HepG2 (cell line): ENCODE data around the gene CELF2. TPM values are rescaled to one million over a fixed set of nuclear protein-coding genes. Genes with fewer than 3 reads are reported as not detected.

Experiments
- AGO1 ChIP-seq: fragments of 200-400 bp; formaldehyde crosslinking; IDR thresholded peaks from 2 replicates; pipeline ENCODE4 v1.6.1; 2017; ENCODE audit warnings: mild to moderate bottlenecking, low read depth, low read length, moderate library complexity; ENCODE audit not compliant: poor library complexity, severe bottlenecking
- ARID5B ChIP-seq: IDR thresholded peaks from 2 replicates; pipeline ENCODE4 v1.4.0; 2020; ENCODE audit warnings: mild to moderate bottlenecking, missing genetic modification reagents
- ATF2 ChIP-seq: sonication (generic); formaldehyde crosslinking; IDR thresholded peaks from 2 replicates; pipeline ENCODE4 v1.4.0; 2020; ENCODE audit warnings: missing genetic modification reagents
- CTCF ChIP-seq: sonication (generic); formaldehyde crosslinking; IDR thresholded peaks from 2 replicates; pipeline ENCODE4 v1.5.0; 2020; ENCODE audit warnings: mild to moderate bottlenecking, missing genetic modification reagents, moderate library complexity
- FOSL2 ChIP-seq: sonication (generic); formaldehyde crosslinking; IDR thresholded peaks from 2 replicates; pipeline ENCODE4 v1.4.0; 2020; ENCODE audit warnings: missing genetic modification reagents
- MYNN ChIP-seq: sonication (generic); formaldehyde crosslinking; IDR thresholded peaks from 2 replicates; pipeline ENCODE4 v1.4.0; 2020; ENCODE audit warnings: mild to moderate bottlenecking, low read depth, missing genetic modification reagents
- NFIC ChIP-seq: IDR thresholded peaks from 2 replicates; pipeline ENCODE4 v1.6.1; 2012; ENCODE audit warnings: mild to moderate bottlenecking, low read length, inconsistent platforms
- NFYB ChIP-seq: sonication (generic); formaldehyde crosslinking; IDR thresholded peaks from 2 replicates; pipeline ENCODE4 v1.4.0; 2020; ENCODE audit warnings: missing genetic modification reagents
- PRDM10 ChIP-seq: sonication (generic); formaldehyde crosslinking; IDR thresholded peaks from 2 replicates; pipeline ENCODE4 v1.4.0; 2020; ENCODE audit warnings: low read depth, missing genetic modification reagents
- WIZ ChIP-seq: sonication (generic); formaldehyde crosslinking; IDR thresholded peaks from 2 replicates; pipeline ENCODE4 v1.5.1; 2020; ENCODE audit warnings: mild to moderate bottlenecking, missing genetic modification reagents
- ZFP91 ChIP-seq: sonication (generic); formaldehyde crosslinking; IDR thresholded peaks from 2 replicates; pipeline ENCODE4 v1.9.0; 2022; ENCODE audit warnings: missing genetic modification reagents, mild to moderate bottlenecking, borderline replicate concordance
- ZMYM4 ChIP-seq: sonication (generic); formaldehyde crosslinking; IDR thresholded peaks from 2 replicates; pipeline ENCODE4 v1.8.1; 2023; ENCODE audit warnings: mild to moderate bottlenecking, missing genetic modification reagents
- ZNF205 ChIP-seq: IDR thresholded peaks from 2 replicates; pipeline ENCODE4 v1.6.1; 2018; ENCODE audit warnings: missing biosample characterization, missing genetic modification reagents
- ZNF317 ChIP-seq: sonication (generic); formaldehyde crosslinking; IDR thresholded peaks from 2 replicates; pipeline ENCODE4 v1.5.0; 2020; ENCODE audit warnings: mild to moderate bottlenecking, missing genetic modification reagents
- ZNF605 ChIP-seq: sonication (generic); formaldehyde crosslinking; IDR thresholded peaks from 2 replicates; pipeline ENCODE4 v1.8.0; 2022; ENCODE audit warnings: mild to moderate bottlenecking, missing genetic modification reagents
- ZNF746 ChIP-seq: sonication (generic); formaldehyde crosslinking; IDR thresholded peaks from 2 replicates; pipeline ENCODE4 v1.8.0; 2022; ENCODE audit warnings: mild to moderate bottlenecking, missing genetic modification reagents
- polyA plus RNA-seq, 8 experiments: library from polyadenylated mRNA; depleted of rRNA in 3 of 8; stranded (reverse) in 7 of 8; unstranded in 1 of 8; fragments of >200 nt; fragmentation: Illumina TruSeq in 4 of 8; extraction: Trizol in 4 of 8; gene quantifications; 2 replicates each; pipeline versions ENCODE4 v1.2.1 to v1.2.3, GENCODE V29; 2011 to 2016; ENCODE audit warnings: low read depth in 4 of 8, missing spikeins in 1 of 8, mixed read lengths in 1 of 8; ENCODE audit not compliant: insufficient read depth in 1 of 8
- total RNA-seq, 5 experiments: library from RNA; depleted of rRNA; stranded (reverse); fragments of >200 nt; fragmentation: Illumina TruSeq; extraction: Trizol; gene quantifications; 2 replicates each; pipeline ENCODE4 v1.2.3, GENCODE V29; 2016; ENCODE audit warnings: low read depth in 1 of 5

CELF2 gene
- total and polyA plus RNA-seq, 2 of the 13 experiments (the other 11 are each of a cell fraction or from before 2014, with no cell fraction given) = not detected

GRCh38 chr10:11270135-11270857 is 252.6 kb downstream of the CELF2 start (continued):
- 0 out of 2 replicates have a peak, but pooled peaks have one; percentile 27 for TF ChIP-seq ATF2 (CRISPR knock-in tag)
- TF ChIP-seq MYNN (CRISPR knock-in tag) = 0 out of 2 replicates have a peak, but pooled peaks have one; percentile 23
- TF ChIP-seq WIZ (CRISPR knock-in tag) = 0 out of 2 replicates have a peak, but pooled peaks have one; percentile 36
- peak; percentile 94 for TF ChIP-seq CTCF
- 0 out of 2 replicates have a peak, but pooled peaks have one; percentile 43 for TF ChIP-seq ZNF205 (CRISPR knock-in tag)
- no peak for TF ChIP-seq PRDM10 (CRISPR knock-in tag)
- peak; percentile 25; the same call in 1 of the 2 replicates for TF ChIP-seq NFYB (CRISPR knock-in tag)
- no peak for TF ChIP-seq AGO1
- no peak for TF ChIP-seq NFIC
- peak; percentile 38; the same call in 1 of the 2 replicates for TF ChIP-seq ARID5B (CRISPR knock-in tag)
- no peak for TF ChIP-seq ZNF746 (CRISPR knock-in tag)
- TF ChIP-seq ZMYM4 (CRISPR knock-in tag) = peak; percentile 59
- TF ChIP-seq ZNF605 (CRISPR knock-in tag) = no peak
- 0 out of 2 replicates have a peak, but pooled peaks have one; percentile 39 for TF ChIP-seq ZNF317 (CRISPR knock-in tag)
- TF ChIP-seq FOSL2 (CRISPR knock-in tag) = 0 out of 2 replicates have a peak, but pooled peaks have one; percentile 6
- 0 out of 2 replicates have a peak, but pooled peaks have one; percentile 34 for TF ChIP-seq ZFP91 (CRISPR knock-in tag)
